22Rv1 (cell line): ENCODE results near the gene EMCN.

ENCODE experiments used
- CTCF ChIP-seq: fragments of 450-650 bp; IDR thresholded peaks from 2 replicates; pipeline ENCODE4 v1.5.1; 2017; ENCODE audit warnings: mild to moderate bottlenecking
- ZFX ChIP-seq: fragments of 450-650 bp; IDR thresholded peaks from 2 replicates; pipeline ENCODE4 v1.6.1; 2017; ENCODE audit warnings: antibody characterized with exemption, borderline replicate concordance

DNA sequence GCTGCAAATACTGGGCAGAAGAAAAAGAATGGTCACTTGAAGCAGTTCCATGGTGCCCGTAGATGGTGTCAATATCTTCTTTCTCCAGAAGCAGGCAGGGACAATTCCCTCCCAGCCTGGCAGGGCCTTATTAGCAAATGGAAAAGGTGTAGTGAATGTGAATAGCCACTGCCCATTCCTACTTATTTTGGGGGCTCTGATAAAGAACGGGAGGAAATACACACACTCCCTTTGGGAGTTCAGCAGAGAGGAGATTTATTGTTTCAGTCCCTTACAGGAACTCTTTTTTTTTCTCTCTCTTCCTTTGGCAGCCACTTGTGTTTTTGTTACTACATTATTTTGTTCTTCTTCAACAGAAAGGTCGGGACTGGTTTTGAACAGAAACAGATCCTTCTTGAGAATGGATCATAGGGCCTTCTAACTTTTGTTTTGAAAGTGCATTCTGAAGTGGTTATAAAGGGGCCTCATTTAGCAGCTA is at the start of gene EMCN:
- TF ChIP-seq ZFX: no peak
- no peak for TF ChIP-seq CTCF
